GM18873 (cell line): ENCODE results near the gene LRRC8A.

Experiments
- ATAC-seq: cut with Tn5 transposase; IDR thresholded peaks from one replicate; pipeline ENCODE4 v1.9.1; 2021; ENCODE audit warnings: mild to moderate bottlenecking, moderate library complexity, moderate number of reproducible peaks; ENCODE audit not compliant: unreplicated experiment, low FRiP score

The LRRC8A gene

DNA sequence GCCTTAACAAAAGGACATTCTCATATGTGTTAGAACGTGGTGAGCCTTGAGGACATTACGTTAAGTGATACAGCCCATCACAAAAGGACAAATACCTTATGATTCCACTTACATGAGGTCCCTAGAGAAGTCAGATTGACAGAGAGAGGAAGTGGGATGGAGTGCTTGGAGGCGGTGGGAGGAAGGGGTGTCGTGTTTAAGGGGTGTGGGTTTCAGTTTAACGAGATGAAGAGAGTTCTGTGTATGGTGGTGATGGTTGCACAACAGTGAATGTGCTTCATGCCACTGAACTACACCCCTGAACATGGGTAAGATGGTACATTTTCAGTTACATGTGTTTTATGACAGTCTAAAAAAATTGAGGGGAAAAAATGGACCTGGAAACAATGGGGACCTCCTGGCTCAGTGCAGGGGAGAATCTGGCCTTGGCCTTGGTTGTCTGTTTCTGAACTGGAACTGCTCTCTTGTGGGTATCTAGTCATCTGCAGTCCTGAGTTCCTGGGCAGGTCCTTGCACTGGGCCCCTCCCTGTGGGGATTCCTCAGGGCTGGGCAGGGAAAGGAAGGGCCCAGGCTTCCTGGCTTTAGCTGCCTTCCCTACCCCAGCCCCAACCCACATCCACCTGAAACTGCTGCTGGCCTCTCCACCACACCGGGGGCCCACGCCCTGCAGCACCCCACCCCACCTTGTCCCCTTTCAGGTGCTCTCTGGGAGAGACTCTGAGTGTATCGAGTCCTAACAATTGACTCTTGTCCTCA is 17.8 kb downstream of the LRRC8A start:
- ATAC-seq: no peak

DNA sequence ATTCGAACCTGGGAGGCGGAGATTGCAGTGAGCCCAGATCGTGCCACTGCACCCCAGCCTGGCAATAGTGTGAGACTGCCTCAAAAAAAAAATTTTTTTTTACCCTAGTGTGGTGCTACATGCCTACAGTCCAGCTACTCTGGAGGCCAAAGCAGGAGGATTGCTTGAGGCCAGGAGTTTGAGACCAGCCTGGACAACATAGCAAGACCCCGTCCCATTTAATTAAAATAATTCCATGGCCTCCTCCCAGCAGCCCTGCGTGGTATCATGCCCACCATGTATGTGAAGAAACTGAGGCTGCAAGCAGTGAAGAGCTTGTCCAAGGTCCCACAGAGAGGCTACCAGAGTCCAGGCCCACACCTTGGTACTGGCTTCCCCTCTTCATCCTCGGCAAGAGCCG is 19.4 kb downstream of the LRRC8A start:
- no peak for ATAC-seq

DNA sequence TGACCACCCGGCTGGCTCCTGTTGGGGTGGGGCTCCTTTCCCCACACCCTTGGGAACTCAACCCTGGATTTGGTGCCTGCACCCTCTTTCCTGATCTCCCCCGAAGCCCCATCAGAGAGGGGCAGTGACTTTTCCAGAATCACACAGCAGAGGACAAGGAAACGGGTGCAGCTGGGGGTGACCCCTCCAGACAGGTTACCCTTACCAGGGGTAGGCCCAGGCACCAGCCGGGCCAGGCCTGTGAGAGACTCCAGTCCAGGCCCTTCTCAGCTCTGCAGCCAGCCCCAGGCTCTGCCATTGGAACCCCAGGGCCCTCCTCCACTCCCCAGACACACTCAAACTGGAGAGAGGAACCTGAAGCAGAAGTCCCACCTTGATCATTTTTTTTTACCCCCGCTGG is 19.9 kb downstream of the LRRC8A start:
- ATAC-seq: no peak

DNA sequence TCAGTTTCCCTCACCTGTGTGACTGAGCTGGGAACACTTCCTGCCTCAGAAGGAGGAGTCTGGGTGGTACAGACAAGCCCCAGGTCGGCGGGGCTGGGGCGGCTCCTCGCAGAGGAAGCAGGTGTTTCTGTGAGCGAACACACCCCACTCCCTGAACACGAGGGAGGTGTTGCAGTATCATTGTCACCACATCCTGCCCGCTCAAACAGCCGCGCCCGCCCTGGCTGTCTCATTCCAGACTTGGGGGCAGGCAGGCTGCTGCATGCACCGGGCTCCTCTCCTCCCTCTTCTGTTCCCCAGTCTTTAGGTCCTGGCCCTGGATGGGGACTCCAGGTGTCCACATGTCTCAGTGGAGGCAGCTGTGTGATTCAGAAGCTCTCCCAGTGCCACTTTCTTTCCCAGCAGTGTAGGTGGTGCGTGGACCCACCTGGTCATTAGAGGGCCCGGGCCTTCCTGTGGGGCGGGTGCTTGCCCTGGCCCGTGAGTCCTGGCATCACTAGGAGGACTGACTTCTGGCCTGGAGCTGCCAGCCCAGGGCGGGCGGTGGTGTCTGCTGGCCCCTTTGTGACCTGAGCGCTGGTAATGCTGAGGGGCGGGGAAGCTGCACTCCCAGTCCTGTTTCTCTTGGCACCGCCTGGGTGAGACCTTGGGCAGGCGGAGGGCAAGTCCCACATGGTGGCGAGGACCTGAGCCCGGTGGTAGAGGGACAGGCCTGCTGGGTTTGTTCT is 20.6 kb downstream of the LRRC8A start:
- ATAC-seq: peak; percentile 81

DNA sequence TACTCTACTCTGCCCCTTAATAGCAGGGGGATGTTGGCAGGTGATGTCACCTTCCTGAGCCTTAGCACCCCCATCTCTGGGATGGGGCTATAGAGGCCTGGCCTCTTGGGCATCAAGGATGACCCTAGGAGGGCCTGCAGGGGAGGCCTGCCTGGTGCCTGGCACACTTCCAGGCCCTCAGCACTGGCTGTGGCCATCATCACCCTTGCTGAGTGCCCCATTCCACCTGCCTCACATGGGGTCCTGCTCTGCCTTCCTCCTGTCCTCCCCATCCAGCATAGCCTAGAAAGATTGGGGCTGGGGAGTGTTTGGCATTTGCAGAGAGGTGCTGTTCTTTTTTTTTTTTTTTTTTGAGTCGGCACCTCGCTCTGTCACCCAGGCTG is 21.1 kb downstream of the LRRC8A start:
- ATAC-seq: no peak

DNA sequence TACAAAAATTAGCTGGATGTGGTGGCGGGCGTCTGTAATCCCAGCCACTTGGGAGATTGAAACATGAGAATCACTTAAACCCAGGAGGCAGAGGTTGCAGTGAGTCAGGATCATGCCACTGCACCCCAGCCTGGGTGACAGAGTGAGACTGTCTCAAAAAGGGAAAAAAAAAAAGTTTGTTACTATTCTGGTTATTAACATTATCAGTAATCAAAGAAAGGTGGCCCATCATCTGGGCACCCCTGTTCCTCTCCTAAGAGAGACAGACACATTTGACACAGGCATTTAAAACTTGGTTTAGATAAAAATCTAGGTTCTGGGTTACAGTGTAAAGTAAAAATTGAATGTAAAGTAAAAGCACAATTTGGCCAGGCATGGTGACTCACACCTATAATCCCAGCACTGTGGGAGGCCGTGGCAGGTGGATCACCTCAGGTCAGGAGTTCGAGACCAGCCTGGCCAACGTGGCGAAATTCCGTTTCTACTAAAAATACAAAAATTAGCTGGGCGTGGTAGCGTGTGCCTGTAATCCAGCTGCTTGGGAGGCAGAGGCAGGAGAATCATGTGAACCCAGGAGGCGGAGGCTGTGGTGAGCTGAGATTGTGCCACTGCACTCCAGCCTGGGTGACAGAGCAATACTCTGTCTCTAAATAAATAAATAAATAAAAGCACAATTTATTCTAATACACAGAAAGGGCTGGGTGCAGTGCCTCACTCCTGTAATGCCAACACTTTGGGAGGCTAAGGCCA is 22.1 kb downstream of the LRRC8A start:
- no peak for ATAC-seq

DNA sequence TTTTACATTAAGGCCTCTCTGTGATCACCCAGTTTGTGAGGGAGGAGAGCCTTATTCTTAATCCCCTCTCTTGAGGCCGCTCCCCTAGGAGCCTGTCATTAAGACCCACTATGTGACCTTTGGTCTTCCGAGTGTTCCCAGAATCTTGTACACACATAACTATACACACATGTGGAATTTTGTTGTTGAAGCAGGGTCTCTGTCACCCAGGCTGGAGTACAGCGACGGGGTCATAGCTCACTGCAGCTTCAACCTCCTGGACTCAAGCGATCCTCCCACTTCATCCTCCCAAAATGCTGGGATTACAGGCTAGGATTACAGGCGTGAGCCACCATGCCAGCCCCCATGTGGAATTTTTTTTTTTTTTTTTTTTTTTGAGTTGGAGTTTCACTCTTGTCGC is 24.0 kb downstream of the LRRC8A start:
- ATAC-seq: no peak

DNA sequence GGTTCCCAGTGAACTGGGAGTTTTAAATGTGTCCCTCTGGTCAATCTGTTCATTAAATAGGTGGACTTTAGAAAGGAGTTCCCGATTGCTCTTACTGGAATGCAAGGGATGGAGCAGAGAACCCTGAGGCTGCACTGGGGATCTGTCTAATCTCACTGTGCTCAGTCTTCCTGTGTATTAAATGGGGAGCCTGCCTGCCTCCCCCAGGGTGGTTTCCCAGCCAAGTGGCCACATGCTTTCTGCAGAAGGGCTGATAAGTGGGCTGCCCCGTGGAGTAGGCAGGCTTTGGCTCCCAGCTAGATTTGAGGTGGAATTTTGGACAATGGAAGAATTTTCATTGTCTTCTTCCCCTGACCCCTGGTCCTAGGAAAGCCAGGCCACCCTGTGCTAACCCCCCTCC is 24.8 kb downstream of the LRRC8A start:
- ATAC-seq: no peak

DNA sequence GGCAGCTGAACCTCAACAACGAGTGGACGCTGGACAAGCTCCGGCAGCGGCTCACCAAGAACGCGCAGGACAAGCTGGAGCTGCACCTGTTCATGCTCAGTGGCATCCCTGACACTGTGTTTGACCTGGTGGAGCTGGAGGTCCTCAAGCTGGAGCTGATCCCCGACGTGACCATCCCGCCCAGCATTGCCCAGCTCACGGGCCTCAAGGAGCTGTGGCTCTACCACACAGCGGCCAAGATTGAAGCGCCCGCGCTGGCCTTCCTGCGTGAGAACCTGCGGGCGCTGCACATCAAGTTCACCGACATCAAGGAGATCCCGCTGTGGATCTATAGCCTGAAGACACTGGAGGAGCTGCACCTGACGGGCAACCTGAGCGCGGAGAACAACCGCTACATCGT is 26.4 kb downstream of the LRRC8A start:
- ATAC-seq: no peak

DNA sequence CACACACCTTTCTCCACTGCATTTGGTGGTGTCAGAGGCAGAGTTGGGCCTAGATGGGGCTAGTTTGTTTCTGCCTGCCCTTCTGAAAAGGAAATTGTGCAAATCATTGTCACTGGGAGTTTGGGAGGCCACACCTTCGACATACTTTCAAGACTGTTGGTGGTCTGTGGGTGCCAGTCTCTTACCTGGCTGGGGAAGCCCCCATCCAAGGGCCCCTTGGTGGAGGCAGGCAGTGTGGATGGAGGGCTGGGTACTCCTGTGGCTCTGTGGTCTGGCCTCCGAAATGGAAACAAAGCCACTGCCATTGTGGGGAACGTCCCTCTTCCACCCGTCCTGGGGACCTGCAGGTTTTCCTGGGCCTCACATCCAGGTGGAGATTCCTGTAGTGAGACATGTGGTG is 27.9 kb downstream of the LRRC8A start:
- no peak for ATAC-seq

DNA sequence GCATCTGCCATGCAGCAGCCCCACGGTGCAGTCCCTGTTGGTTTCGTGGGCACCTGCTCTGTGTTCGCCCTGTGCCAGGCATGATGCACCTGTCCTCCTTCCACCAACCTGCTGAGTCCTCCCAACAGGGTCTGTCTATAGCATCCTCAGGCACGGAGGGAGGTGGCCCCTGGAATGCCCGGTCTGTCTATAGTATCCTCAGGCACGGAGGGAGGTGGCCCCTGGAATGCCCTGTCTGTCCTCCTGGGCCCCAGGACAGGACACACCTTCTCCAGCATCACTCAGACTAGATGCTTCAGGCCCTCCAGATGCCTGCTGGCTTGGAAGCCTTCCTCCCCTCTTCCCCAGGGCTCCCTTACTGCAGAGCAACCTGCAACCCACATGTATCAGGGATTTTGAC is 29.0 kb downstream of the LRRC8A start:
- ATAC-seq: no peak

DNA sequence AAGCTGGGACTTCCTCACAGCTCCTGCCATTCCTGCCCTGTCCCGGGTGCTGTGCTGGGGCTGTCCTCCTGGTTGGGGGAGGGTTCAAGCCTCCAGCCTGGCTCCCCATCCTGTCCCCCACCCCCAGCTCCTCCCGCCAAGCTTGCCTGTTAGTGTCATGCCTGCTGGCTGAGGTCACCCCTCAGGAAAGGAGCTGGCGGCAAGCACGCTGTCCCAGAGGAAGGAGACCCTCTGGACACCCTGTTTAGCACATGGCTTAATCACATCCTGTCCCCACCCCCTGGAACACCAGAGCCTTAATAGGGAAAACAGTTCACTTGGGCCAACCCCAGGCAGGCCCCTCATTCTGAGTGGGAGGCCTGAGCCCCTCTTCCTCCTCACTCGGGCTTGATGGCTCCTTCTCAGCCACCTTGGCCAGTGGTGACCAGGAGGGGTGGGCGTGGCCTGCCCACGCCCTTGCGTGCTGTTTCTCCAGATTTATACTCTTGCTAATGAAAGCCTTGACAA is 29.6 kb downstream of the LRRC8A start:
- no peak for ATAC-seq

DNA sequence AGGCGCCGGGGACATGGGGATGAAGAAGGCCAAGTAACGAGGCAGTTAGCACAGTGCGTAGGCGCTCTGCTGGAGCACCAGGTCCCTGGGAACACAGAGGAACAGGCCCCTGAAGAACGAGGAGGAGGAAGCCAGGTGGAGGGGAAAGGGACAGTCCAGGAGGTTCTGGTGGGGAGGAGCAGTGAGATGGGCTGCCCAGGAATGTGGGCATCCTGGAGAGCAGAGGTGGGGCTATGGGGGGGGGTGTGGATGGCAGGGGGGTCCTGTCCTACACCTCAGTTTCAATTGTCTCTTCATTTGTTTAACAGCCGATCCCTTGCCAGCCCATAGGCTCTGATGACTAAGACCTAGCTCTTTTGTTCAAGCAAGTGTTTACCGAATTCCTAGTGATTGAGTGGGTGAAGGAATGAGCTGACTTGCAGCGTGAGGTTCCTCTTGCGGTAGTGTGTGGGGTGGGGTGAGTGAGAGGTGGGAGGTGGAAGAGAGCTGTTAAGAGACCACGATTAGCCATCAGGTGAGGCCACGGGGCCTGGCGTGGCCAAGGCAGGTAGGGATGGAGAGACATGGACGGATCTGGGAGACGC is 30.4 kb downstream of the LRRC8A start:
- no peak for ATAC-seq

DNA sequence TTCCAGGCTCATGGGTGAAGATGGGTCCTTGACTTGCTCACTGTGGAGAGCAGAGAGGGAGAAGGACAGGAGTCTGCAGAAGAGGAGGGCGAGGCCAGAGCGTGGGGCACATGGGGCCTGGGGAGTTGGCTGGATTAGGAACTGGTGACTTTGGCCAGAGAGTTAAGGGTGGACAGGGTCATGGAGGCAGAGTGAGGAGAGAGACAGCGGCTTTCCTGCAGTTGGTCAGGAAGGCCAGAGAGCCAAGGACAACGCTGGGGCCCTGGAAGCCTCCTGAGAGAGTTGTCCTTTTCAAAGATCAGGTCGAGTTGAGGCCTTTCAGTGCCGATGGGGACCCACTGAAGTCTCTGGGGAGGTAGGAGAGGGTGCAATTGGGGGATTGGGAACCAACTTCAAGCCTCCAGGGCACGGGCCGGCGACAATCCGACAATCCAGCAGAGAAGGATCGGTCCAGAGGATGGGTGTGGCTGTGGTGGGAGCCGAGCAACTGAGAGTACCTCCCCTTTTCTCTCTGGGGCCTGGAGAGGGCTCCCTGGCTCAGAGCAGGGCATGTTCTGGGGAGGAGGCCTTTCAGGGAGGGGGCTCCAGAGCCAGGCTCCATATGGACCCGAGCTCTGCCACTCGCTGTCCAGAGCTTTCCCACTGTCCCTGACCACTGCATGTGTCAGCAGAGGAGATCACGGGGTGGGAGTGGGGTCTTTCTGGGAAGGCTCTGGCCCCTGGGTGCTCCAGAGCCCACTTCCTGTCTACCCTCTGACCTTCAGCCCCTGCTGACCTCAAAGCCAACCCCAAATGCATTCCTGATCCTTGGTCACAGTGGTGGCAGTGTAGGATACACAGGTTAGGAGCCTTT is 31.3 kb downstream of the LRRC8A start:
- ATAC-seq: no peak

DNA sequence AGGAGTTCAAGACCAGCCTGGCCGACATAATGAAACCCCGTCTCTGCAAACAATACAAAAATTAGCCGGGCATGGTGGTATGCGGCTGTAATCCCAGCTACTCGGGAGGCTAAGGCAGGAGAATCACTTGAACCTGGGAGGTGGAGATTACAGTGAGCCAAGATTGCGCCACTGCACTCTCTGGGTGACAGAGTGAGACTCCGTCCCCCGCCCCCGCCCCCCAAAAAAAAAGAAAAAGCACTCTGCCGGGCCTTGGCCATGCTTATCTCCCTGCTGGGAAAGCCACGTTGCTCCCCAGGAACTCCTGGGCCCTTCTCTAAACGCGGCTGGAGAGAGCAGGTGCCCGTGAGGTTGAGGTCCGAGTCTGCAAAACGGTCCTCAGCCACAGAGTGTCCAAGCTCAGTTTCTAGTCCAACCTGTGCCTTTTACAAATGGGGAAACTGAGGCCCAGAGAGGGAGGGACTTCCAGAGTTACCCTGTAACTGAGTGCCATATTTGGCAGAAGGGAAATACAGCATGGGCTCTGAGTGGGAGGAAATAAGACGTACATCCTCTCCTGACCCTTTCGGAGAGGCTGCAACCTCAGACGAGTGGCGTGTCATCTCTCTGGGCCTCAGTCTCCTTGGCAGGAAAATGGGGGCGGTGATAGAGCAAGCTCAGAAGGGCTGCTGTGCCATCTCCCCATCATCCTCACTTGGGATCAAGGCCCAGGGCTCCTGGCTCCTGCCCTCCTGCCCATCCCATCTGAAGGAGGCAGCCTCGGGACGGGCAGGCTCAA is 32.3 kb downstream of the LRRC8A start:
- ATAC-seq: no peak

DNA sequence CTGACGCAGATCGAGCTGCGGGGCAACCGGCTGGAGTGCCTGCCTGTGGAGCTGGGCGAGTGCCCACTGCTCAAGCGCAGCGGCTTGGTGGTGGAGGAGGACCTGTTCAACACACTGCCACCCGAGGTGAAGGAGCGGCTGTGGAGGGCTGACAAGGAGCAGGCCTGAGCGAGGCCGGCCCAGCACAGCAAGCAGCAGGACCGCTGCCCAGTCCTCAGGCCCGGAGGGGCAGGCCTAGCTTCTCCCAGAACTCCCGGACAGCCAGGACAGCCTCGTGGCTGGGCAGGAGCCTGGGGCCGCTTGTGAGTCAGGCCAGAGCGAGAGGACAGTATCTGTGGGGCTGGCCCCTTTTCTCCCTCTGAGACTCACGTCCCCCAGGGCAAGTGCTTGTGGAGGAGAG is 34.3 kb downstream of the LRRC8A start:
- ATAC-seq: no peak

DNA sequence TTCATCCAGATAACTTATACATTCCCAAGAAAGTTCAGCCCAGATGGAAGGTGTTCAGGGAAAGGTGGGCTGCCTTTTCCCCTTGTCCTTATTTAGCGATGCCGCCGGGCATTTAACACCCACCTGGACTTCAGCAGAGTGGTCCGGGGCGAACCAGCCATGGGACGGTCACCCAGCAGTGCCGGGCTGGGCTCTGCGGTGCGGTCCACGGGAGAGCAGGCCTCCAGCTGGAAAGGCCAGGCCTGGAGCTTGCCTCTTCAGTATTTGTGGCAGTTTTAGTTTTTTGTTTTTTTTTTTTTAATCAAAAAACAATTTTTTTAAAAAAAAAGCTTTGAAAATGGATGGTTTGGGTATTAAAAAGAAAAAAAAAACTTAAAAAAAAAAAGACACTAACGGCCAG is 34.8 kb downstream of the LRRC8A start:
- no peak for ATAC-seq

DNA sequence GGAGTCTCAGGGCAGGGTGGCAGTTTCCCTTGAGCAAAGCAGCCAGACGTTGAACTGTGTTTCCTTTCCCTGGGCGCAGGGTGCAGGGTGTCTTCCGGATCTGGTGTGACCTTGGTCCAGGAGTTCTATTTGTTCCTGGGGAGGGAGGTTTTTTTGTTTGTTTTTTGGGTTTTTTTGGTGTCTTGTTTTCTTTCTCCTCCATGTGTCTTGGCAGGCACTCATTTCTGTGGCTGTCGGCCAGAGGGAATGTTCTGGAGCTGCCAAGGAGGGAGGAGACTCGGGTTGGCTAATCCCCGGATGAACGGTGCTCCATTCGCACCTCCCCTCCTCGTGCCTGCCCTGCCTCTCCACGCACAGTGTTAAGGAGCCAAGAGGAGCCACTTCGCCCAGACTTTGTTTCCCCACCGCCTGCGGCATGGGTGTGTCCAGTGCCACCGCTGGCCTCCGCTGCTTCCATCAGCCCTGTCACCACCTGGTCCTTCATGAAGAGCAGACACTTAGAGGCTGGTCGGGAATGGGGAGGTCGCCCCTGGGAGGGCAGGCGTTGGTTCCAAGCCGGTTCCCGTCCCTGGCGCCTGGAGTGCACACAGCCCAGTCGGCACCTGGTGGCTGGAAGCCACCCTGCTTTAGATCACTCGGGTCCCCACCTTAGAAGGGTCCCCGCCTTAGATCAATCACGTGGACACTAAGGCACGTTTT is 35.4 kb downstream of the LRRC8A start:
- ATAC-seq: no peak

DNA sequence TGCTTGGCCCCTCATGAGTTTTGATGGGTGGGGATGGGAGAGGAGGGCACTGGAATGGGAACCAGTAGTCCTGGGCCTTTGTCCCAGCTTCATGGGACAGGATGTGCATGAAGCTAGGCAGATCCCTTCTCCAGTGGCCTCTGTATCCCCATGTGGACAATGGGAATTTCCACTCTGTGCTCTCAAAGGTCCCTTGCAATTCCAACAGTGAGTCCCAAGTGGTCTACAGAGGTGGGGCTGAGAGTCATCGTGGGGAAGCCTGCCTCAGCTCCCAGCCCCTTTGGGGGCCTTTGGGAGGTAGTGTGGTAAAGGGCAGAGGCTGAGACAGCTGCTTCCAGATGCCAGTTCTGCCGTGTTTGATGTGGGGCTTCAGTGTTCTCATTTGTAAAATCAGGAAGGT is 37.0 kb downstream of the LRRC8A start:
- no peak for ATAC-seq
